ENCODE data around the gene EPS8. TPM values are rescaled to one million over a fixed set of nuclear protein-coding genes. Genes with fewer than 3 reads are reported as not detected.

The EPS8 gene
- total RNA-seq, 4 donors from 2014 or later, result 93.7 to 173 (median 109) TPM

GRCh38 chr12:15801770-15802744, 12.9 kb upstream of the EPS8 start:
- no peak overlapping the region for H3K27ac ChIP-seq
- TF ChIP-seq CTCF (IDR thresholded peaks at IDR 0.05), result no peak
- no peak for TF ChIP-seq POLR2A (IDR thresholded peaks at IDR 0.05)
- no peaks in the 10 kb centered on the region for H3K36me3 ChIP-seq
- no peak overlapping the region for H3K4me3 ChIP-seq
- DNase-seq, result no peak
- intact Hi-C loops (cut with DNase I; ENCODE audit: low total_unique reads), result no loop called here
- H3K9me3 ChIP-seq, result no peaks in the 10 kb centered on the region
- H3K4me1 ChIP-seq, result no peaks in the 10 kb centered on the region
- H3K27me3 ChIP-seq, result no peaks in the 10 kb centered on the region

- no peaks in the 10 kb centered on the region for H3K27me3 ChIP-seq
- H3K4me1 ChIP-seq, result no peaks in the 10 kb centered on the region
- no peaks in the 10 kb centered on the region for H3K9me3 ChIP-seq
- TF ChIP-seq CTCF (IDR thresholded peaks at IDR 0.05) (no peak), POLR2A (IDR thresholded peaks at IDR 0.05) (no peak)
- H3K27ac ChIP-seq, result no peak overlapping the region
- no peaks in the 10 kb centered on the region for H3K36me3 ChIP-seq
- no peak for DNase-seq
- H3K4me3 ChIP-seq, result no peak overlapping the region
- intact Hi-C loops (cut with DNase I; ENCODE audit: low total_unique reads), result no loop called here
Observed at GRCh38 chr12:15800278-15800677, 11.1 kb upstream of the EPS8 start.

GRCh38 chr12:15797818-15798217, 8.6 kb upstream of the EPS8 start:
- no peaks in the 10 kb centered on the region for H3K9me3 ChIP-seq
- no peak overlapping the region for H3K4me3 ChIP-seq
- no peaks in the 10 kb centered on the region for H3K36me3 ChIP-seq
- intact Hi-C loops (cut with DNase I; ENCODE audit: low total_unique reads), result no loop called here
- H3K27me3 ChIP-seq, result no peaks in the 10 kb centered on the region
- DNase-seq, result no peak
- no peak overlapping the region for H3K27ac ChIP-seq
- no peaks in the 10 kb centered on the region for H3K4me1 ChIP-seq
- TF ChIP-seq CTCF (IDR thresholded peaks at IDR 0.05) (no peak), POLR2A (IDR thresholded peaks at IDR 0.05) (no peak)

- no peaks in the 10 kb centered on the region for H3K27me3 ChIP-seq
- TF ChIP-seq POLR2A (IDR thresholded peaks at IDR 0.05), result no peak
- TF ChIP-seq CTCF (IDR thresholded peaks at IDR 0.05), result no peak
- intact Hi-C loops (cut with DNase I; ENCODE audit: low total_unique reads), result no loop called here
Observed at GRCh38 chr12:15796493-15797141, 7.4 kb upstream of the EPS8 start.

GRCh38 chr12:15794836-15795235, 5.6 kb upstream of the EPS8 start:
- no peak for TF ChIP-seq CTCF (IDR thresholded peaks at IDR 0.05)
- no peak for TF ChIP-seq POLR2A (IDR thresholded peaks at IDR 0.05)
- intact Hi-C loops (cut with DNase I; ENCODE audit: low total_unique reads), result no loop called here
- Histone ChIP-seq H3K36me3 (no peaks in the 10 kb centered on the region), H3K4me1 (no peaks in the 10 kb centered on the region), H3K9me3 (no peaks in the 10 kb centered on the region), H3K27me3 (no peaks in the 10 kb centered on the region), H3K27ac (no peak overlapping the region), H3K4me3 (no peak overlapping the region)
- no peak for DNase-seq

More at GRCh38 chr12:15796493-15797141, 7.4 kb upstream of the EPS8 start:
- Histone ChIP-seq H3K4me3 (no peak overlapping the region), H3K9me3 (no peaks in the 10 kb centered on the region), H3K36me3 (no peaks in the 10 kb centered on the region), H3K27ac (no peak overlapping the region), H3K4me1 (no peaks in the 10 kb centered on the region)
- no peak for DNase-seq
